Testis (tissue), 5 donors: ENCODE results near the gene BEND4. TPM values are rescaled to one million over a fixed set of nuclear protein-coding genes. Genes with fewer than 3 reads are reported as not detected.
A peak's percentile ranks its signal among the peaks of the same experiment; 100 is the strongest.

ENCODE experiments used
- DNase-seq: peaks from one replicate; pipeline ENCODE4 v3.0.0-alpha.2; 2019
- H3K27ac ChIP-seq, 2 donors: fragments of 200-600 bp; sonication (generic); one replicate each; pipeline ENCODE4 v1.5.1; 2019
- H3K27me3 ChIP-seq: fragments of 200-600 bp; sonication (generic); one replicate; pipeline ENCODE4 v1.5.1; 2019
- H3K36me3 ChIP-seq: fragments of 200-600 bp; sonication (generic); one replicate; pipeline ENCODE4 v1.5.1; 2017; ENCODE audit warnings: low read depth; ENCODE audit errors: missing control alignments
- H3K4me1 ChIP-seq: fragments of 200-600 bp; sonication (generic); one replicate; pipeline ENCODE4 v1.5.1; 2019
- H3K4me3 ChIP-seq, 2 donors: fragments of 200-600 bp; sonication (generic); one replicate each; pipeline ENCODE4 v1.5.1; 2017 to 2019
- H3K9me3 ChIP-seq: fragments of 200-600 bp; sonication (generic); one replicate; pipeline ENCODE4 v1.5.1; 2017
- POLR2A ChIP-seq: fragments of 450-650 bp; IDR thresholded peaks from one replicate; pipeline ENCODE4 v1.6.1; 2017; ENCODE audit warnings: antibody characterized with exemption, mild to moderate bottlenecking, moderate library complexity
- WGBS, 2 donors: methylation state at CpG; one replicate each; pipeline ENCODE4 v1.1.5; 2018; 5-methylcytosine and 5-hydroxymethylcytosine counted together
- intact Hi-C: fragments of 100-400 bp; cut with DNase I; formaldehyde crosslinking; loops from one replicate; pipeline ENCODE4 v1.15.1; 2023; ENCODE audit warnings: low total_unique reads
- long read RNA-seq, 2 donors: transcript quantifications; one replicate each; lab custom pipeline, GENCODE V29; 2026
- polyA plus RNA-seq: library from polyadenylated mRNA; stranded (reverse); fragments of 350-450 nt; fragmentation: Illumina TruSeq; extraction: RNeasy Lipid Tissue Mini Kit (QIAGEN cat#74804); gene quantifications from one replicate; pipeline ENCODE4 v1.2.3, GENCODE V29; 2014; ENCODE audit warnings: low read depth, low replicate concordance; ENCODE audit not compliant: insufficient read depth
- total RNA-seq, 2 donors: library from RNA; depleted of rRNA; stranded (reverse); fragments of >200 nt; gene quantifications; one replicate each; pipeline ENCODE4 v1.2.3, GENCODE V29; 2016
- TF ChIP-seq, protein P1 (sequence below), 3 experiments: fragments of 450-650 bp in 2 of 3; fragments of 200-600 bp in 1 of 3; sonication (generic) in 1 of 3; IDR thresholded peaks; one replicate each; pipeline ENCODE4 v1.5.1; 2016 to 2019; ENCODE audit warnings: antibody characterized with exemption in 3 of 3, mild to moderate bottlenecking in 2 of 3, moderate library complexity in 1 of 3

Gene BEND4
- total RNA-seq (10 to 100 TPM; 35.7 to 43.7 TPM), polyA plus RNA-seq (16.0 TPM)
- long read RNA-seq, donor 1, result 0 reads
- long read RNA-seq, donor 2, result 0 reads

DNA sequence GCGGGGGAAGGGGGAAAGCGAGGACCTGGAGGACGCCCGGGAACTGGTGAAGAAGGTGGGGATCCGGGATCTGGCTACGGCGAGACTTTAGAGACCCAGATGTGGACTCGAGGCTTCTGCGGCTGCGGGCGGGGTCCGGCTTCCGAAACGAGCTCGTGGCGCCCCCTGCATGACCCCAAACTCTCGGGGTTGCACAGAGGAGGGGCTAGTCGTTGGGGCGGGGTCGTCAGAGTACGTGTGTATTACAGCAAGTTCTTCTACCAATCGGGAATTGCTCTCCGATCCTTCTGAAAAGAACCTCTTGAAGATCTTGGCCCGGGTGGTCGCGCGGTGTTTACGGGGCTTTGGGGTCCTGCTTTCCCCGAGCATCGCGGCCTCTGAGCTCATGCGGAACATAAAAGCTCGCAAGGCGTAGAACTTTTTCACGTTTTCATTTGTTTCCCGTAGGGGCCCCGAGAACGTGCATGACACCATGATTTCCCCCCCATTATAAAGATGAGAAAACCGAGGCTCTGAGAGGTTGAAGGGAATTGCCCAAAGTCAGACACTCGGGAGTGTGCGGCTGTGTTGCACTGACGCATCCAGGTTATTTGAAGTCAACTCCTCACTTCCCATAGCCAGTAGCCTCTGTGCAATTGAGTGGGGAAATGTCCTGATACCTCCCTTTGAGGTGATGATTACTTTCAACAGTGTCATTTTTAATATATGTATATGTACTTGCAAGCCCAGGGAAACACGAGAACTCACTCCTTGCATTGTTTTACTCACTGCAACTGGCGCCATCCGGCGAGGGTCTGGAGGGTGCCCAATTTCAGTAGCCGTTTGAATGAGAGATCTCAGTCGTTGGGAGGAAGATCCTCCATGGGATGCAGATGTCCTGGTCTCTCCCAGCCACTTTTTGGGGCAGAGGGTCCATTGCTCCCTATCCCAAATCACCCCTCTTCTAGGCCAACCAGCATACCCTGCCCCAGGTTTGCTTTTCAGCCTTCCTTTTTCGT lies at the start of gene BEND4:
TSS of gene BEND4 (minus strand) at position 149 of the 998 bp plus-strand sequence. CDS start 512 bp downstream, outside the sequence.
- Histone ChIP-seq H3K9me3 (no peaks in the 10 kb centered on the region), H3K27ac (peak within 1 kb of the TSS in 1 of 2 donors; percentile 74), H3K36me3 (no peaks in the 10 kb centered on the region), H3K4me3 (peak within 1 kb of the TSS; percentile 55 to 62), H3K27me3 (no peaks in the 10 kb centered on the region), H3K4me1 (no peaks in the 10 kb centered on the region)
- intact Hi-C loops, result no loop called here
- TF ChIP-seq, protein P1, sequence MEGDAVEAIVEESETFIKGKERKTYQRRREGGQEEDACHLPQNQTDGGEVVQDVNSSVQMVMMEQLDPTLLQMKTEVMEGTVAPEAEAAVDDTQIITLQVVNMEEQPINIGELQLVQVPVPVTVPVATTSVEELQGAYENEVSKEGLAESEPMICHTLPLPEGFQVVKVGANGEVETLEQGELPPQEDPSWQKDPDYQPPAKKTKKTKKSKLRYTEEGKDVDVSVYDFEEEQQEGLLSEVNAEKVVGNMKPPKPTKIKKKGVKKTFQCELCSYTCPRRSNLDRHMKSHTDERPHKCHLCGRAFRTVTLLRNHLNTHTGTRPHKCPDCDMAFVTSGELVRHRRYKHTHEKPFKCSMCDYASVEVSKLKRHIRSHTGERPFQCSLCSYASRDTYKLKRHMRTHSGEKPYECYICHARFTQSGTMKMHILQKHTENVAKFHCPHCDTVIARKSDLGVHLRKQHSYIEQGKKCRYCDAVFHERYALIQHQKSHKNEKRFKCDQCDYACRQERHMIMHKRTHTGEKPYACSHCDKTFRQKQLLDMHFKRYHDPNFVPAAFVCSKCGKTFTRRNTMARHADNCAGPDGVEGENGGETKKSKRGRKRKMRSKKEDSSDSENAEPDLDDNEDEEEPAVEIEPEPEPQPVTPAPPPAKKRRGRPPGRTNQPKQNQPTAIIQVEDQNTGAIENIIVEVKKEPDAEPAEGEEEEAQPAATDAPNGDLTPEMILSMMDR (IDR thresholded peaks at IDR 0.05), result no peak
- TF ChIP-seq POLR2A, result no peak
- WGBS, 2 donors, result 12 to 14% methylated on average over 32 to 39 of the region's 49 CpGs
- DNase-seq, result peak; percentile 55

GRCh38 chr4:42197341-42197740 lies 44.9 kb upstream of the BEND4 start:
- TF ChIP-seq POLR2A, result no peak
- TF ChIP-seq, protein P1 (IDR thresholded peaks at IDR 0.05), result no peak
- no peaks in the 10 kb centered on the region for H3K27me3 ChIP-seq
- H3K36me3 ChIP-seq, result no peaks in the 10 kb centered on the region
- no peaks in the 10 kb centered on the region for H3K4me1 ChIP-seq
- 61 to 69% methylated on average over 5 of the region's 5 CpGs for WGBS, 2 donors
- intact Hi-C loops, result no loop called here
- no peak overlapping the region for H3K4me3 ChIP-seq
- H3K27ac ChIP-seq, result no peak overlapping the region
- DNase-seq, result no peak
- H3K9me3 ChIP-seq, result no peaks in the 10 kb centered on the region

GRCh38 chr4:42172921-42173320 lies 20.5 kb upstream of the BEND4 start:
- Histone ChIP-seq H3K27me3 (no peaks in the 10 kb centered on the region), H3K4me1 (no peaks in the 10 kb centered on the region), H3K27ac (no peak overlapping the region), H3K4me3 (no peak overlapping the region), H3K9me3 (no peaks in the 10 kb centered on the region), H3K36me3 (no peaks in the 10 kb centered on the region)
- intact Hi-C loops, result no loop called here
- TF ChIP-seq POLR2A, result no peak
- TF ChIP-seq, protein P1 (IDR thresholded peaks at IDR 0.05), result no peak
- 58 to 69% methylated on average over 2 of the region's 2 CpGs for WGBS, 2 donors
- no peak for DNase-seq

- WGBS, 2 donors, result 82 to 87% methylated on average over 5 of the region's 5 CpGs
Measured at GRCh38 chr4:42172128-42172790, 19.8 kb upstream of the BEND4 start.

More at GRCh38 chr4:42172128-42172790, 19.8 kb upstream of the BEND4 start:
- no peak for DNase-seq
- Histone ChIP-seq H3K4me3 (no peak overlapping the region), H3K4me1 (no peaks in the 10 kb centered on the region), H3K27ac (no peak overlapping the region), H3K36me3 (no peaks in the 10 kb centered on the region), H3K27me3 (no peaks in the 10 kb centered on the region), H3K9me3 (no peaks in the 10 kb centered on the region)
- intact Hi-C loops, result no loop called here
- TF ChIP-seq, protein P1 (IDR thresholded peaks at IDR 0.05), result no peak
